ENCODE results near the gene OTOGL.
"Not testable (repeated sequence)": the region's sequence is repeated elsewhere in the genome, so short reads cannot be mapped to it uniquely, and the experiment has no call there.

OTOGL gene

DNA sequence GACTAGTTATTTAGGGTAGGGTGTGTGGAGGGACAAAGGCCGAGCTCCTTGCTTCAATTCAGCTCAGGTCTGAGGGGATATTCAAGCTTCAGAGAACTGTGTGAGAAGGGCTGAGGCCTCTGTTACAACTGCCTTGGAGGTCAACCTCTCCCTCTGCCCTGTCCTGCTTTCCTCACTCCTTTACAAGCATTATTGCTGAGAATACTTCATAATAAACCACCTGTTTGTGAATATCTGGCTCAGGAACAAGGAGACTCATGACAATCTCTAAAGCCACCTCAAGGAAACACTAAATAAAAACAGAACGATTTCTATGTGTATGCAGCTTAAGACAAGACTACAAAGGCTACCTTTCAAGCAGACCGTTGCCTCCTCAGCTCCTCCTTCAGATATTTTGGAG is 21.7 kb downstream of the OTOGL start:
- no peak for DNase-seq (ENCODE audit: low spot score)

DNA sequence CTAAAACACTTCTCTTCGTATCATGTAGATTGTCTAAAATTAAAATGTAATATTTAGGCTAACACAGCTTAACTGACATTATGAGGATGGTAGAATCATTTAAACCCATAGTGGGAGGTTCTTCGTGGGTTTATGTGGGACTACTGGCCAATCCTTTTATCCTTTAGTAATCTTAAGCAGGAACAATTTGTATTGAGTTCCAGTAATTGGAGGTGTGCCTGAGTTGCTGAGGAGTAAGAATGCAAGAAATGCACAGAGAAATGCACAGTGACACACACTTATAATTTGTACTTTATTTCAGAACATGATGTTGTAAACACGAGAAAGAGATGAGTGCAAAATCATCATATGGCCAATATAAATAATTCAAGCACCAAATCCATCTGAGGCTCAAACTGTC is 22.3 kb downstream of the OTOGL start:
- no peak for DNase-seq (ENCODE audit: low spot score)

GRCh38 chr12:80129895-80130530 is 30.7 kb downstream of the OTOGL start:
- DNase-seq (ENCODE audit: low spot score), result no peak

DNA sequence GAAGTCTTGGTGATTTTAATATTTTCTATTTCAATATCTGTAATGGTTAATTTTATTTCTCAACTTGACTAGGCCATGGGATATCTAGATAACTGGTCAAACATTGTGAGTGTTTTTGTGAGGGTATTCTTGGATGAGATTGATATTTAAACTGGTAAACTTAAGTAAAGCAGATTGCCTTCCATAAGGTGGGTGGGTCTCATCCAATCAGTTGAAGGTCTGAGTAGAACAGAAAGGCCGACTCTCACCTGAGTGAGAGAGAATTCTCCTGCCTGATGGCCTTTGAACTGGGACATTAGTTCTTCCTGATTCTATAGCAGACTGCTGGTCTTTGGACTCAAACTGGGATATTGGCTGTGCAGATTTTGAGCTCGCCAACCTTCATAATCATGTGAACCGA is 36.3 kb downstream of the OTOGL start:
- no peak for DNase-seq (ENCODE audit: low spot score)

- no peak for DNase-seq (ENCODE audit: low spot score)
These were observed 40.7 kb downstream of the OTOGL start for GRCh38 chr12:80140005-80140404.

DNA sequence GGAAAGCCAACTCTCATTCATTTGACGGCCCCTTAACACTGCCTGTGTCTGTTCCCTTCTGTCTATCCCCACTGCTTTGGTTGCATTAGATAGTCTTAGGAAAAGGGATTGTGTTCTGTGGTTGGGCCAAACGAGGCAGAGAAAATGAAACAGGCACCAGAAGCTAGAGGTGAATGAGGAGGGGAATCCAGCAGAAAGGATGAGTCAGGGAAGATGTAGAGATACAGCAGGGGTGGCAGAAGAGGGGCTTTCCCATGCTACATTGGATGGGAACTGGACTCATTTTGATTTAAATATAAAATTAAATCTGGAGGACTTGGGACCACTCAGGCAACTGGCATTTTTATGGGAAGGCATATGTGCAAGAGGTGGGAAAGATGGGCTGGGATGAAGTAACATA is 43.3 kb downstream of the OTOGL start:
- no peak for DNase-seq (ENCODE audit: low spot score)

DNA sequence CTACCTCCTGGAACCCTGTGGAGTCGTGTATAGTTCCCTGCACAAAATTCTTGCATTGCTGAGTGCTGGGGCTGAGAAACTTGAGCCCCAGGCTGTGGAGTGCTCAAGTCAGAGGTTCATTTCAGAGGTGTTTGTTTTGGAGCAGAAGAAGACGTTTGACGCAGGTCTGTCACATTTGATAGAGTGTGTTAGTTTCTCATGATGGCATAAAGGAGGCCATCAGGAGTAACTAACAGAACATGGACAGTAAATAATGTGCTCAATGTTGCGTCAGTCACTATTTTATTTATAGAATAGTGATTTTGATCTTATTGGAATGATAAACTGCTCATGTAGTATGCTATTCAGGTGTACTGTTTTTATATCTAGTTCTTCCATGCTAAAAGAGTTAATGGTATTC is 44.2 kb downstream of the OTOGL start:
- DNase-seq (ENCODE audit: low spot score), result no peak

DNA sequence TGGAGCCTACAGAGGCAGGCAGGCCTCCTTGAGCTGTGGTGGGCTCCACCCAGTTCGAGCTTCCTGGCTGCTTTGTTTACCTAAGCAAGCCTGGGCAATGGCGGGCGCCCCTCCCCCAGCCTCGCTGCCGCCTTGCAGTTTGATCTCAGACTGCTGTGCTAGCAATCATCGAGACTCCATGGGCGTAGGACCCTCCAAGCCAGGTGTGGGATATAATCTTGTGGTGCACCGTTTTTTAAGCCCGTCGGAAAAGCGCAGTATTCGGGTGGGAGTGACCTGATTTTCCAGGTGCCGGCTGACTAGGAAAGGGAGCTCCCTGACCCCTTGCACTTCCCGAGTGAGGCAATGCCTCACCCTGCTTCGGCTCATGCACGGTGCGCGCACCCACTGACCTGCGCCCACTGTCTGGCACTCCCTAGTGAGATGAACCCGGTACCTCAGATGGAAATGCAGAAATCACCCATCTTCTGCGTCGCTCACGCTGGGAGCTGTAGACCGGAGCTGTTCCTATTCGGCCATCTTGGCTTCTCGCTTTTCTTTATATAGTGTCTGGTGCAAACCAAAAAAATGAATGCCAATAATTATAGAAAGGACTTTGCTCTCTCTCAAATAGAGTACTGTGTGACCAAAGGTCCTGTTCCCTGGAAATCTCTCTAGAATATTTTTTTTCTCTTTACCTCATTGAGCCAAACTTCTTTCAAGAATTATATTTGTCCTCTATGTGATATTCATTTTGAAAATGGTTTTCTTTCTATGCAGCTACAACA is 50.4 kb downstream of the OTOGL start:
- DNase-seq (ENCODE audit: low spot score), result not testable (repeated sequence)

DNA sequence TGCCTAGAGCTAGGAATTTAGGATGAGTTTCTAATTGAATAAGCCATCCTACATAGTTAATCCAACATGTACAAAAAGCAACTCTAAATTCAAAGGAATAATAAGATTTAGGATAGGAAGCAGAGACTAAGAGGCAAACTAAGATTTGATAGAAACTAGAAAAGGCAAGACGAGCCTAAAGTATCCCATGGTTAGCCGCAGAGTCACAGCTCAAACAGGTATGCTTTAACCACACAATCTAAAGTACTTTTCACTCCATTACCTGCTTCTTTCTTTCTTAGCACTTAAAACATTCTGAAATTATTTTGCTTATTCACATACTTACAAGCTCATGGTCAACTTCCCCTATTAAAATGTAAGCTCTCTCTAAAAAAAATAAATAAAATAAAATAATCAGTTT is 51.8 kb downstream of the OTOGL start:
- no peak for DNase-seq (ENCODE audit: low spot score)

GRCh38 chr12:80154261-80154660 is 54.9 kb downstream of the OTOGL start:
- DNase-seq (ENCODE audit: low spot score), result no peak

DNA sequence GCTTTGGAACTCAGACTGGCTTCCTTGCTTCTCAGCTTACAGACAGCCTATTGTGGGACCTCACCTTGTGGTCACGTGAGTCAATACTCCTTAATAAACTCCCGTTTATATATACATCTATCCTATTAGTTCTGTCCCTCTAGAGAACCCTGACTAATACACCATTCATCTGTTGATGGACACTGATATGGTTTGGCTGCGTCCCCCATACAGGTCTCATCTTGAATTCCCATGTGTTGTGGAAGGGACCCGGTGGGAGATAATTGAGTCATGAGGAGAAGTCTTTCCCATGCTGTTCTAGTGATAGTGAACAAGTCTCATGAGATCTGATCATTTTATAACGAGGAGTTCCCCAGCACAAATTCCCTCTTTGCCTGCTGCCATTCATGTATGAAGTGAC is 57.0 kb downstream of the OTOGL start:
- DNase-seq (ENCODE audit: low spot score), result no peak

GRCh38 chr12:80157645-80158044 is 58.3 kb downstream of the OTOGL start:
- no peak for DNase-seq (ENCODE audit: low spot score)

- DNase-seq (ENCODE audit: low spot score), result no peak
These were observed 62.3 kb downstream of the OTOGL start for GRCh38 chr12:80161612-80162011.

GRCh38 chr12:80162177-80162576 is 62.8 kb downstream of the OTOGL start:
- no peak for DNase-seq (ENCODE audit: low spot score)

DNA sequence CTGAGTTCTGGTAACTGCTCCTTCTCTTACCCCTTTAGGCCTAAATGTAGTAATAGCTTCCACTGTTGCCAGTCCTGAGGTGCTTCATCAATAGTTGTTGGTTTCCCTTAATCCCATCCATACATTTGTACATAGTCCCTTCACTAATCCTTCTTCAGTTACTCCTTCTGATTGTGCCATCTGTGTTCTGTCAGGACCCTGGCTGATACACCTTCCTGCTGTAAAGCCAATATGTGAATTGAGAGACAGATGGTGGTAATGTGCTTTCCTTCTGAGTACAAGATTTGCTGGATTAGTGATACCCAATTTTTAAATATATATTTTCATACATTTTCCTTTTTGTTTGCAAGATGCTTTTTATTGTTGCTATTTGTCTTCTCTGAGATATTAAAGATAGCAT is 66.4 kb downstream of the OTOGL start:
- DNase-seq (ENCODE audit: low spot score), result no peak

GRCh38 chr12:80166751-80167150 is 67.4 kb downstream of the OTOGL start:
- no peak for DNase-seq (ENCODE audit: low spot score)

GRCh38 chr12:80168936-80169335 is 69.6 kb downstream of the OTOGL start:
- DNase-seq (ENCODE audit: low spot score), result peak; percentile 16

DNA sequence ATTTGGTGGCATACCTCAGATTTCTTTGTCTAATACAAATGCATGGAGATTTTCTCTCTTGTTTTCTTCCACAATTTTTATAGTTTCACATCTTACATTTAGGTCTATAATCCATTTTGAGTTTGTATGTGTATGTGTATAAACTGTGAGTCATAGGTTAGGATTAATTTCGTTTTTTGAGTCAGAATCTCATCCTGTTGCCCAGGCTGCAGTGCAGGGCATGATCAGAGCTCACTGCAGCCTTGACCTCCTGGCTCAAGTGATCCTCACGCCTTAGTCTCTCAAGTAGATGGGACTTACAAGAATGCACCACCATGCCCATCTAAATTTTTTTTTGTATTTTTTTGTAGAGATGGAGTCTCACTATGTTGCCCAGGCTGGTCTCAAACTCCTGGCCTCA is 71.6 kb downstream of the OTOGL start:
- no peak for DNase-seq (ENCODE audit: low spot score)

DNA sequence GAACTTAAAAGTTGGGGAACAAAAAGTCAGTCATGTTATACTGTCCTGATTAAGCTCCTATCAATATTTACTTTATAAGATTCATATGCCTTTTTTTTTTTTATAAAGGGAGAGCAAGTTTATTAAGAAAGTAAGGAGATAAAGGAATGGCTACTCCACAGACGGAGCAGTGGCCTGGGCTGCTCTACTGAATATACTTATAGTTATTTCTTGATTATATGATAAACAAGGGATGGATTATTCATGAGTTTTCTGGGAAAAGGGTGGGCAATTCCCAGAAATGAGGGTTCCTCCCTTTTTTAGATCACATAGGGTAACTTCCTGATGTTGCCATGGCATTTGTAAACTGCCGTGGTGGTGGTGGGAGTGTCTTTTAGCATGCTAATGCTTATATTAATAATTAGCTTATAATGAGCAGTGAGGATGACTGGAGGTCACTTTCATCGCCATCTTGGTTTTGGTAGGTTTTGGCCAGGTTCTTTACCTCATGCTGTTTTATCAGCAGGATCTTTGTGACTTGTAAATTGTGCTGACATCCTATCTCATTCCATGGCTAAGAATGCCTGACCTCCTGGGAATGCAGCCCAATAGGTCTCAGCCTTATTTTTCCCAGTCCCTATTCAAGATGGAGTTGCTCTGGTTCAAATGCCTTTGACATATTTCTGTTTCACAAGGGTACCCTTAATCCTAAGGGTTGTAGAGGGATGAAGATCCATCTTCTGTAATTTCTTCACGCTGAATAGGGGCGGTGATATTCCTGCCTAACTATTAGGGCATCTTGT is 73.9 kb downstream of the OTOGL start:
- DNase-seq (ENCODE audit: low spot score), result no peak

DNA sequence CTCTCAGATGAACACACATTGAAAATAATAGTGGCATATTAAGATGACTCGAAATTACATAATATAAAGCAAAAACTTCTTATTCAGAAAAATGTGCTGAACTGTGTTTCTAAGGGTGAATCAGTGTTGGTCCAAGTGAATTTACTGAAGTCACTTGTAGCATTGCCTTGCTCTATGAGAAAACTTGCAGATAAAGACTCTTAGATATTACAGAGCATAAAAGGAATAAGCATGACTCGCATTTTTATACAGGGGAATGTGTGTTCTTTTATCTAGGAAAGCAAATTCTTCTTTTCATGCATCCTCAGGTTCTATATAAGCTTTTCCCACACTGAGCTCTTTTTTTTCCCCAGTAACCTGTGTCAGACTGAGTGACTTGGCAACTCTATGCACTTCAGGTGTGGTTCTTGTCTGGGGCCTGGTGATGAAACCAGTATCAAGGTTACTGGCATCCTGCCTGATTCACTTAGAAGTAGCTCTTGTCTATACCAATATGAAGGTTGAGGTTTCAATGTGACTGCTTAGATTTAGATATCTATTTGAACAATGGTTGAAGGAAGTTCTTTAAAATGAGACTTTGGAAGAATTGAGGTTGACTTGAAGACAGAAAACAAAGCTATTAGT is 76.1 kb downstream of the OTOGL start:
- peak; percentile 31 for DNase-seq (ENCODE audit: low spot score)

DNA sequence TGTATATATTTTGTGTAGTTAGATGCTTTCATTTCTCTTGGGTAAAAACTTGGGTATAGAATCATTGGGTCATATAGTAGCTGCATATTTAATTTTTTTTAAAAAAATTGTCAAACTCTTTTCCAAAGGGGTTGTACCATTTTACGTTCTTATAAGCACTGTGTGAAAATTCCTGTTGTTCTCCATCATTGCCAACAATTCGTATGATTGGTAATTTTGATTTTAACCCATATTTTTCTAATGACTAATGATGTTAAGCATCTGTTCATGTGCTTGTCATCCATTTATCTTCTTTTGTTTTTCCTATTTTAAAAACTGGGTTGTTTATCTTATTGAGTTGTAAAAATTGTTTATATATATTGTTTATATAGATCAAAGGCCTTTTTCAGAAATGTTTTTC is 77.4 kb downstream of the OTOGL start:
- no peak for DNase-seq (ENCODE audit: low spot score)

DNA sequence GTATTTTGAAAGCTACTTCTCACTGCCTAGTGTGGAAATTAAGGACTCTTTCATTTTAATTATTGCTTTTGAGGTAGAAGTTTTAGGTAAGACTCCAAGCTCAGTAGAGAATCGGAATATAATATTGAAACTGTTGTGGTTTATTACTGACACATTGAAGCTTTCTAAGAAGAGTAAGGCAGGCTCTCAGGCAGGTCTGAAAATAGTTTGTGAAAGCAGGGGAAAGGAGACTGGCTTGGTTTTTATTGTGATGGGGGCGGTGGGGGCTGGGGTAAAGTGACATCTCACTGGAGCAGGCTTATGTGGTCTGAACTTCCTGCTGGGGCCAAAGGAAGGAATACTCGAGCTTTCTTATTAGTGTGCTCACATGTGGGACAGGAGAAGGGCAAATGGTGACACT is 79.5 kb downstream of the OTOGL start:
- DNase-seq (ENCODE audit: low spot score), result peak; percentile 54

GRCh38 chr12:80183939-80184338 is 84.6 kb downstream of the OTOGL start:
- no peak for DNase-seq (ENCODE audit: low spot score)

Measured in activated CD4-positive, alpha-beta T cell treated with anti-CD3 and anti-CD28 coated beads, Interleukin-2, Interleukin-4, amounts not matched to agents 100 ng/mL and 50 ng/mL, durations not matched to agents 16 hours and 8 hours (primary cell).